ENCODE measurements around the gene PSMB2. TPM values are rescaled to one million over a fixed set of nuclear protein-coding genes. Genes with fewer than 3 reads are reported as not detected.

The PSMB2 gene
- total RNA-seq, 1 donor from 2014 or later = 98.6 TPM

DNA sequence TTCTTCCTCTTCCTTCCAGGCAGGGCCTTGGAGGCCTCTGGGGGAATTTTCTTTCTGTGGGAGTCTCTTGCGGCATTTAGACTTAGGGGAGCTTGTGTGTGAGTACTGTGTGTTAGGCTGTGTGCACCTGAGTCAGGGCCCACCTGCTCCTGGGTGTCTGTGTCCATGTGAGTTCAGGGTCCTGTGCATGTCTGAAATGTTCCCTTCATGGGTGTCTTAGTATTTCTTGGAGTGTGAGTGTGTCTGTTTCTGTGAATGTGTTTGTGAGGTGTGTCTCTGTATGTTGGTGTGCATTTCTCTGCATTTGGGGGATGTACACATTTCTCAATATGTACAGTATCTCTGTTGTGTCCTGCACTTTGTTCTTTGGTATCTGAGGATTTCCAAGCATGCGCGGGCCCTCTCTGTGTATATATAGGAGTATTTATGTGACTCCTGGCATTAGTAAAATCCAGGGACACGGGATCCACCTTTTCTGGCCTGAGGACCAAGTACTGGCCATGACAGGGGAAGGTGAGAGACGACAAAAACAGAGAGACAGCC, 65.8 kb downstream of the PSMB2 start:
- Histone ChIP-seq H3K27me3 (ENCODE audit: insufficient read depth, low read length) (peaks cover 71% of the 10 kb centered on the region), H4K20me1 (ENCODE audit: insufficient read depth, low read length) (peaks cover 14% of the 10 kb centered on the region), H2AFZ (ENCODE audit: low read depth, low read length) (no peak overlapping the region), H3K9ac (ENCODE audit: low read length) (no peak overlapping the region), H3K9me3 (ENCODE audit: insufficient read depth, low read depth, low read length) (no peaks in the 10 kb centered on the region), H3K36me3 (ENCODE audit: insufficient read depth, low read length) (no peaks in the 10 kb centered on the region), H3K79me2 (ENCODE audit: insufficient read depth, low read length) (no peaks in the 10 kb centered on the region), H3K4me1 (ENCODE audit: insufficient read depth, low read length) (peaks cover 13% of the 10 kb centered on the region), H3K4me3 (ENCODE audit: insufficient read depth, low read depth, low read length) (no peak overlapping the region), H3K27ac (ENCODE audit: low read depth, low read length) (no peak overlapping the region), H3K4me2 (ENCODE audit: low read length) (no peak overlapping the region)
- peak overlapping the region; percentile 22 for H3K4me3 Mint-ChIP-seq (ENCODE audit: unreplicated experiment)
- H3K9me3 Mint-ChIP-seq (ENCODE audit: unreplicated experiment) = peaks cover 6% of the 10 kb centered on the region
- H3K36me3 Mint-ChIP-seq (ENCODE audit: low read depth, unreplicated experiment) = peaks cover 4% of the 10 kb centered on the region
- no peak for DNase-seq (ENCODE audit: low read depth)
- TF ChIP-seq CTCF (IDR thresholded peaks at IDR 0.05; ENCODE audit: insufficient read depth, low read depth, low read length) (no peak), EZH2 (IDR thresholded peaks at IDR 0.05; ENCODE audit: insufficient read depth, low read length) (no peak)
- peaks cover 18% of the 10 kb centered on the region for H3K4me1 Mint-ChIP-seq (ENCODE audit: low read depth, unreplicated experiment)
- H3K27ac Mint-ChIP-seq (ENCODE audit: unreplicated experiment) = no peak overlapping the region
- no peak for FAIRE-seq
- H3K27me3 Mint-ChIP-seq (ENCODE audit: low read depth, unreplicated experiment) = peaks cover 57% of the 10 kb centered on the region

DNA sequence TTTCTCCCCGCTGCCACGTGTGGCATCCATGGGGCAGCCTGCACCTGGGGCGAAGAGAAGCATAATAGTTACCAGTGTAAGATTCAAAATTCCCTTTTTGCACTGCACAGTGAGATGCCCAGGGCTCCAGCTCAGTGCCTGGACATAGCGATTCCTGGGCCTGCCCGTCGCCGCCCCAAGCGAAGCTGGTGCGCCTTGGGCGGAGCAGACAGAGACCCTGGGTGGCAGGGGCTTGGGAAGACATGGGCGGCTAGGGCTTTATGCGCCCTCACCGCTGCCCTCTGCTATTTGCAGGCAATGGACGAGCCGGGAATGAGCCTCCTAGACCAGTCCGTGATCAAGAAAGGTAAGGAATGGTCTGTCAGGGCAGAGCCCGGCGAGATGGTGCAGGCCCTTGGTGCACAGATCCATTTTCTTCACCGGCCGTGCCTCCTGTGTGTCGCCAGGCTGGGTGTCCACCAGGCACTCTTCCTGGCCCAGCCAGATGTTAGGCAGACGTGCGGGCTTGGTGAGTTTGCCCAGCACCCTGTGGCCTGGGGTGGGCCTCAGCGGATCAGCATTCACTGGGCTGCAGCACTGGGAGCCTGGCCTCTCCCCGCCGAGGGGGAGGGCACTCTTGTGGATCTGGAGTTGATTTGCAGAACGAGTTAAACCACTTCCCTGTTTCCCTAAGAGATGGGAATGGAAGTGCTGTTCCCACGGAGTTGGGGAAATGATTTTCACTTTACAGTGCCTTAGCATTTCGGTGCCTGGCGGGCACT, 66.5 kb downstream of the PSMB2 start:
- Histone ChIP-seq H3K4me3 (ENCODE audit: insufficient read depth, low read depth, low read length) (no peak overlapping the region), H3K27me3 (ENCODE audit: insufficient read depth, low read length) (peaks cover 71% of the 10 kb centered on the region), H4K20me1 (ENCODE audit: insufficient read depth, low read length) (peaks cover 18% of the 10 kb centered on the region), H3K9ac (ENCODE audit: low read length) (no peak overlapping the region), H2AFZ (ENCODE audit: low read depth, low read length) (no peak overlapping the region), H3K4me1 (ENCODE audit: insufficient read depth, low read length) (peaks cover 13% of the 10 kb centered on the region), H3K4me2 (ENCODE audit: low read length) (no peak overlapping the region), H3K9me3 (ENCODE audit: insufficient read depth, low read depth, low read length) (no peaks in the 10 kb centered on the region), H3K79me2 (ENCODE audit: insufficient read depth, low read length) (no peaks in the 10 kb centered on the region), H3K27ac (ENCODE audit: low read depth, low read length) (no peak overlapping the region), H3K36me3 (ENCODE audit: insufficient read depth, low read length) (no peaks in the 10 kb centered on the region)
- no peak for FAIRE-seq
- no peak overlapping the region for H3K27ac Mint-ChIP-seq (ENCODE audit: unreplicated experiment)
- H3K27me3 Mint-ChIP-seq (ENCODE audit: low read depth, unreplicated experiment) = peaks cover 61% of the 10 kb centered on the region
- DNase-seq (ENCODE audit: low read depth) = no peak
- peak; percentile 28 for TF ChIP-seq EZH2 (IDR thresholded peaks at IDR 0.05; ENCODE audit: insufficient read depth, low read length)
- TF ChIP-seq CTCF (IDR thresholded peaks at IDR 0.05; ENCODE audit: insufficient read depth, low read depth, low read length) = no peak
- peaks cover 20% of the 10 kb centered on the region for H3K4me1 Mint-ChIP-seq (ENCODE audit: low read depth, unreplicated experiment)
- peaks cover 6% of the 10 kb centered on the region for H3K9me3 Mint-ChIP-seq (ENCODE audit: unreplicated experiment)
- H3K4me3 Mint-ChIP-seq (ENCODE audit: unreplicated experiment) = peak overlapping the region; percentile 22
- H3K36me3 Mint-ChIP-seq (ENCODE audit: low read depth, unreplicated experiment) = peaks cover 4% of the 10 kb centered on the region

All from astrocyte (in vitro differentiated cells and primary cell).